A673 (cell line): Measurements from ENCODE around the gene FGR. TPM values are rescaled to one million over a fixed set of nuclear protein-coding genes. Genes with fewer than 3 reads are reported as not detected.

Source experiments
- BruUV-seq: library from RNA; stranded (reverse); fragments of 400-500 nt; replicated peaks from 2 replicates; lab custom pipeline; 2021; lab: Mats Ljungman, UMichigan
- CTCF ChIA-PET: fragments of 300-600 bp; sonication (Branson Sonifier 250); formaldehyde crosslinking; loops from one replicate; lab custom pipeline; 2022; ENCODE audit warnings: antibody characterized with exemption; lab: Charles Lee
- POLR2A ChIA-PET: fragments of 300-600 bp; sonication (Branson Sonifier 250); formaldehyde crosslinking; loops from one replicate; lab custom pipeline; 2022; ENCODE audit warnings: antibody characterized with exemption; ENCODE audit not compliant: low non-redundant PET; lab: Charles Lee
- DNase-seq: peaks from one replicate; pipeline ENCODE4 v3.0.0-alpha.2; 2015; ENCODE audit warnings: low spot score
- H3K27ac ChIP-seq: fragments of 200-600 bp; sonication (generic); 2 replicates; pipeline ENCODE4 v1.5.1; 2016; ENCODE audit warnings: mixed run types, low read depth, mild to moderate bottlenecking, mixed read lengths, antibody characterized with exemption, low read length; ENCODE audit not compliant: poor library complexity, severe bottlenecking
- H3K27me3 ChIP-seq: fragments of 200-600 bp; sonication (generic); replicated peaks from 2 replicates; pipeline ENCODE4 v1.6.1; 2017; ENCODE audit warnings: mixed run types, low read depth, mild to moderate bottlenecking, mixed read lengths, antibody characterized with exemption, low read length; ENCODE audit not compliant: insufficient read depth, poor library complexity
- H3K36me3 ChIP-seq: fragments of 200-600 bp; sonication (generic); 2 replicates; pipeline ENCODE4 v1.6.1; 2016; ENCODE audit warnings: mixed run types, mild to moderate bottlenecking, mixed read lengths, antibody characterized with exemption, low read length; ENCODE audit not compliant: insufficient read depth, poor library complexity, severe bottlenecking
- H3K4me1 ChIP-seq: fragments of 200-600 bp; sonication (generic); 2 replicates; pipeline ENCODE4 v1.6.1; 2017; ENCODE audit warnings: mixed run types, mild to moderate bottlenecking, mixed read lengths, antibody characterized with exemption, low read length; ENCODE audit not compliant: insufficient read depth, poor library complexity, severe bottlenecking
- H3K4me3 ChIP-seq: fragments of 200-600 bp; sonication (generic); 2 replicates; pipeline ENCODE4 v1.5.1; 2016; ENCODE audit warnings: low read depth, mixed run types, mild to moderate bottlenecking, mixed read lengths, low read length; ENCODE audit not compliant: poor library complexity, severe bottlenecking
- H3K9me3 ChIP-seq: fragments of 200-600 bp; sonication (generic); 2 replicates; pipeline ENCODE4 v1.6.1; 2016; ENCODE audit warnings: mixed run types, low read depth, mild to moderate bottlenecking, mixed read lengths, antibody characterized with exemption, low read length; ENCODE audit not compliant: poor library complexity, severe bottlenecking
- CTCF ChIP-seq: fragments of 300-800, 200-600 bp; sonication (generic); conservative IDR thresholded peaks from 2 replicates; pipeline ENCODE4 v1.5.1; 2017; ENCODE audit warnings: low read depth, mild to moderate bottlenecking, antibody characterized with exemption, low read length, moderate library complexity, mixed read lengths
- EZH2 ChIP-seq: fragments of 200-600 bp; sonication (generic); IDR thresholded peaks from 2 replicates; pipeline ENCODE4 v1.6.1; 2017; ENCODE audit warnings: borderline replicate concordance, low read depth, mild to moderate bottlenecking, mixed read lengths, antibody characterized with exemption, low read length; ENCODE audit not compliant: poor library complexity, severe bottlenecking
- intact Hi-C: fragments of 100-400 bp; cut with micrococcal nuclease; formaldehyde crosslinking; loops from one replicate; pipeline ENCODE4 v1.10.0; 2022; ENCODE audit not compliant: unreplicated experiment
- total RNA-seq: library from RNA; stranded (reverse); gene quantifications from 2 replicates; pipeline ENCODE4 v1.2.3, GENCODE V29; 2021

Gene FGR
- total RNA-seq, 1 experiment from 2014 or later: not detected

GRCh38 chr1:27626031-27626935, 8.7 kb downstream of the FGR start:
- H3K4me3 ChIP-seq: no peak overlapping the region
- H3K9me3 ChIP-seq: no peaks in the 10 kb centered on the region
- POLR2A ChIA-PET: no interaction called here
- TF ChIP-seq CTCF: no peak
- TF ChIP-seq EZH2: no peak
- no peaks in the 10 kb centered on the region for H3K36me3 ChIP-seq
- no peaks in the 10 kb centered on the region for H3K27me3 ChIP-seq
- no peak for DNase-seq
- H3K4me1 ChIP-seq: no peaks in the 10 kb centered on the region
- CTCF ChIA-PET: no interaction called here
- no peak overlapping the region for H3K27ac ChIP-seq
- intact Hi-C loops: no loop called here
- no TSS peak for BruUV-seq

- no peaks in the 10 kb centered on the region for H3K9me3 ChIP-seq
These were observed 10.4 kb downstream of the FGR start for GRCh38 chr1:27624467-27625178.

More at GRCh38 chr1:27624467-27625178, 10.4 kb downstream of the FGR start:
- H3K4me3 ChIP-seq: no peak overlapping the region
- no peak overlapping the region for H3K27ac ChIP-seq
- CTCF ChIA-PET: no interaction called here
- TF ChIP-seq CTCF: no peak
- no peak for DNase-seq
- POLR2A ChIA-PET: no interaction called here
- no peaks in the 10 kb centered on the region for H3K27me3 ChIP-seq
- H3K4me1 ChIP-seq: no peaks in the 10 kb centered on the region
- intact Hi-C loops: no loop called here
- no TSS peak for BruUV-seq
- H3K36me3 ChIP-seq: no peaks in the 10 kb centered on the region
